Measurements from ENCODE around the gene MSRB3.

DNA sequence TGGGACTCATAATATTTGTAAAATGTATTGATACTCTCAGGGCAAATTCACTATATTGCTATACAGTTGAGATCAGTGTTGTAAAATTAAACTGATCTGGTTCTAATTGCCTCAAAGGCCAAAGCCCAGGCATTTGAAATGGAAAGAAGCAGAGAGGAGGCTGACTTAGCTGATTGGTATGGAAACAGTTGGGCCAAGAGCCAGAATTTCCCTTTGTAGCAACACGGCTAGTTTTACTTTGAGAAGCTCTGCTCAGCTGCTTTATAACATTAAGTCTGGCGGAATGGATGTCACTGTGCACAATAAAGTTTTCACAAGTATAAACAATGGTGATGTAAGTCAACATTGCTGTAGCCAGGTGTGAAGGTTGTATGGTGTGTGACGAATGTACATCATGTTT is 186.4 kb downstream of the MSRB3 start:
- TF ChIP-seq, protein P1, sequence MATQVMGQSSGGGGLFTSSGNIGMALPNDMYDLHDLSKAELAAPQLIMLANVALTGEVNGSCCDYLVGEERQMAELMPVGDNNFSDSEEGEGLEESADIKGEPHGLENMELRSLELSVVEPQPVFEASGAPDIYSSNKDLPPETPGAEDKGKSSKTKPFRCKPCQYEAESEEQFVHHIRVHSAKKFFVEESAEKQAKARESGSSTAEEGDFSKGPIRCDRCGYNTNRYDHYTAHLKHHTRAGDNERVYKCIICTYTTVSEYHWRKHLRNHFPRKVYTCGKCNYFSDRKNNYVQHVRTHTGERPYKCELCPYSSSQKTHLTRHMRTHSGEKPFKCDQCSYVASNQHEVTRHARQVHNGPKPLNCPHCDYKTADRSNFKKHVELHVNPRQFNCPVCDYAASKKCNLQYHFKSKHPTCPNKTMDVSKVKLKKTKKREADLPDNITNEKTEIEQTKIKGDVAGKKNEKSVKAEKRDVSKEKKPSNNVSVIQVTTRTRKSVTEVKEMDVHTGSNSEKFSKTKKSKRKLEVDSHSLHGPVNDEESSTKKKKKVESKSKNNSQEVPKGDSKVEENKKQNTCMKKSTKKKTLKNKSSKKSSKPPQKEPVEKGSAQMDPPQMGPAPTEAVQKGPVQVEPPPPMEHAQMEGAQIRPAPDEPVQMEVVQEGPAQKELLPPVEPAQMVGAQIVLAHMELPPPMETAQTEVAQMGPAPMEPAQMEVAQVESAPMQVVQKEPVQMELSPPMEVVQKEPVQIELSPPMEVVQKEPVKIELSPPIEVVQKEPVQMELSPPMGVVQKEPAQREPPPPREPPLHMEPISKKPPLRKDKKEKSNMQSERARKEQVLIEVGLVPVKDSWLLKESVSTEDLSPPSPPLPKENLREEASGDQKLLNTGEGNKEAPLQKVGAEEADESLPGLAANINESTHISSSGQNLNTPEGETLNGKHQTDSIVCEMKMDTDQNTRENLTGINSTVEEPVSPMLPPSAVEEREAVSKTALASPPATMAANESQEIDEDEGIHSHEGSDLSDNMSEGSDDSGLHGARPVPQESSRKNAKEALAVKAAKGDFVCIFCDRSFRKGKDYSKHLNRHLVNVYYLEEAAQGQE (IDR thresholded peaks at IDR 0.05; ENCODE audit: borderline replicate concordance): no peak
- TF ChIP-seq, protein P2, sequence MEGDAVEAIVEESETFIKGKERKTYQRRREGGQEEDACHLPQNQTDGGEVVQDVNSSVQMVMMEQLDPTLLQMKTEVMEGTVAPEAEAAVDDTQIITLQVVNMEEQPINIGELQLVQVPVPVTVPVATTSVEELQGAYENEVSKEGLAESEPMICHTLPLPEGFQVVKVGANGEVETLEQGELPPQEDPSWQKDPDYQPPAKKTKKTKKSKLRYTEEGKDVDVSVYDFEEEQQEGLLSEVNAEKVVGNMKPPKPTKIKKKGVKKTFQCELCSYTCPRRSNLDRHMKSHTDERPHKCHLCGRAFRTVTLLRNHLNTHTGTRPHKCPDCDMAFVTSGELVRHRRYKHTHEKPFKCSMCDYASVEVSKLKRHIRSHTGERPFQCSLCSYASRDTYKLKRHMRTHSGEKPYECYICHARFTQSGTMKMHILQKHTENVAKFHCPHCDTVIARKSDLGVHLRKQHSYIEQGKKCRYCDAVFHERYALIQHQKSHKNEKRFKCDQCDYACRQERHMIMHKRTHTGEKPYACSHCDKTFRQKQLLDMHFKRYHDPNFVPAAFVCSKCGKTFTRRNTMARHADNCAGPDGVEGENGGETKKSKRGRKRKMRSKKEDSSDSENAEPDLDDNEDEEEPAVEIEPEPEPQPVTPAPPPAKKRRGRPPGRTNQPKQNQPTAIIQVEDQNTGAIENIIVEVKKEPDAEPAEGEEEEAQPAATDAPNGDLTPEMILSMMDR (IDR thresholded peaks at IDR 0.05; ENCODE audit: poor library complexity, severe bottlenecking): no peak
- no peak for TF ChIP-seq EZH2 (IDR thresholded peaks at IDR 0.05; ENCODE audit: borderline replicate concordance, insufficient read depth, low read length, poor library complexity, severe bottlenecking)
